Adrenal gland (tissue), 12 donors: ENCODE results near the gene TMEM45A. TPM values are rescaled to one million over a fixed set of nuclear protein-coding genes. Genes with fewer than 3 reads are reported as not detected.

ENCODE experiments used
- DNase-seq, 7 donors: peaks; one replicate each; pipeline ENCODE4 v3.0.0-alpha.2; 2019 to 2020
- H3K27ac ChIP-seq, 5 donors: fragments of 200-600 bp; sonication (generic) in 4 of 5; 1 replicate in 3 of 5; 2 replicates in 2 of 5; pipeline versions ENCODE4 v1.5.1 to v1.8.0; 2016 to 2020; ENCODE audit warnings: mild to moderate bottlenecking in 1 of 5
- H3K27me3 ChIP-seq: fragments of 200-600 bp; 2 replicates; pipeline ENCODE4 v1.8.0; 2021
- H3K36me3 ChIP-seq, 2 donors: fragments of 200-600 bp; replicated peaks in 1 of 2; 1 replicate in 1 of 2; 2 replicates in 1 of 2; pipeline versions ENCODE4 v1.5.1 to v1.8.0; 2018 to 2022
- H3K4me1 ChIP-seq, 2 donors: fragments of 200-600 bp; replicated peaks in 1 of 2; 1 replicate in 1 of 2; 2 replicates in 1 of 2; pipeline versions ENCODE4 v1.5.1 to v1.8.0; 2018 to 2021
- H3K4me3 ChIP-seq, 4 donors: fragments of 200-600 bp; sonication (generic) in 3 of 4; one replicate each; pipeline ENCODE4 v1.5.1; 2016 to 2018
- H3K9me3 ChIP-seq, 3 donors: fragments of 200-600 bp; sonication (generic) in 1 of 3; replicated peaks in 1 of 3; 1 replicate in 2 of 3; 2 replicates in 1 of 3; pipeline versions ENCODE4 v1.5.1 to v1.8.0; 2016 to 2021
- POLR2A ChIP-seq, 2 donors: fragments of 450-650 bp; IDR thresholded peaks; one replicate each; pipeline ENCODE4 v1.6.1; 2017; ENCODE audit warnings: antibody characterized with exemption in 2 of 2, mild to moderate bottlenecking in 2 of 2, moderate library complexity in 1 of 2
- WGBS, 4 donors: extraction: QIAGEN DNeasy Blood & Tissue Kit in 2 of 4; methylation state at CpG; one replicate each; pipeline versions ENCODE4 v1.1.5 to v1.1.7; 2013 to 2017; 5-methylcytosine and 5-hydroxymethylcytosine counted together
- intact Hi-C, 2 donors: fragments of 100-400 bp; cut with DNase I; formaldehyde crosslinking; loops; one replicate each; pipeline versions ENCODE4 v1.14.1 to v1.15.0; 2022 to 2023
- polyA plus RNA-seq, 3 donors: library from polyadenylated mRNA; stranded (reverse); fragments of 200-250 nt in 2 of 3; fragments of 350-450 nt in 1 of 3; fragmentation: Illumina TruSeq in 1 of 3; extraction: RNeasy Lipid Tissue Mini Kit (QIAGEN cat#74804) in 1 of 3; gene quantifications; one replicate each; pipeline ENCODE4 v1.2.3, GENCODE V29; 2013 to 2014
- total RNA-seq, 9 donors: library from RNA; depleted of rRNA in 4 of 9; stranded (reverse); fragments of >200 nt in 4 of 9; fragments of 120-200 nt in 1 of 9; fragmentation: NEBNext Ultra II Directional in 1 of 9; extraction: Animal tissue kit (Norgen Biotek cat#: 25700) in 1 of 9; gene quantifications; one replicate each; pipeline versions ENCODE4 v1.1.0 to v1.2.4, GENCODE V29; 2013 to 2023
- TF ChIP-seq, protein P1 (sequence below), 6 experiments: fragments of 450-650 bp in 4 of 6; fragments of 200-600 bp in 2 of 6; sonication (generic) in 1 of 6; IDR thresholded peaks; 1 replicate in 5 of 6; 2 replicates in 1 of 6; pipeline versions ENCODE4 v1.5.1 to v1.8.0; 2016 to 2021; ENCODE audit warnings: antibody characterized with exemption in 6 of 6, mild to moderate bottlenecking in 2 of 6, moderate library complexity in 1 of 6
- donor health status: healthy with polysubstance abuse.
- donor health status: Bipolar disorder and iron deficiency.
- donor health status: DM: yes; HTN: yes; CAD: no.
- donor health status: DM: no; HTN: no; CAD: no.
- donor health status: DM: no; HTN: no; CAD: no.
- donor health status: DM: yes; HTN: yes; CAD: no.

Gene TMEM45A
- total and polyA plus RNA-seq, 12 donors: 9.8 to 38.7 (median 27.5) TPM

DNA sequence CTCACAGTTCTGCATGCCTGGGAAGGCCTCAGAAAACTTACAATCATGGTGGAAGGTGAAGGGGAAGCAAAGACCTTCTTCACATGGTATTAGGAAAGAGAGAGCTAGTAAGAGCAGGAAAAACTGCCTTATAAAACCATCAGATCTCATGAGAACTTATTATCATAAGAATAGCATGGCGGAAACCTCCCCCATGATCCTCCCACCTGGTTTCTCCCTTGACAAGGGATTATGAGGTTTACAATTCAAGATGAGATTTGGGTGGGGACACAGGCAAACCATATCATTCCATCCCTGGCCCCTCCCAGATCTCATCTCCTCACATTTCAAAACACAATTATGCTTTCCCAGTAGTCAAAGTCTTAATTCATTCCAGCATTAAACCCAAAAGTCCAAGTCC is 34.6 kb upstream of the TMEM45A start:
- Histone ChIP-seq H3K36me3 (no peaks in the 10 kb centered on the region), H3K4me1 (no peaks in the 10 kb centered on the region), H3K27ac (no peak overlapping the region), H3K27me3 (no peaks in the 10 kb centered on the region), H3K9me3 (no peaks in the 10 kb centered on the region), H3K4me3 (no peak overlapping the region)
- intact Hi-C loops: no loop called here
- TF ChIP-seq, protein P1, sequence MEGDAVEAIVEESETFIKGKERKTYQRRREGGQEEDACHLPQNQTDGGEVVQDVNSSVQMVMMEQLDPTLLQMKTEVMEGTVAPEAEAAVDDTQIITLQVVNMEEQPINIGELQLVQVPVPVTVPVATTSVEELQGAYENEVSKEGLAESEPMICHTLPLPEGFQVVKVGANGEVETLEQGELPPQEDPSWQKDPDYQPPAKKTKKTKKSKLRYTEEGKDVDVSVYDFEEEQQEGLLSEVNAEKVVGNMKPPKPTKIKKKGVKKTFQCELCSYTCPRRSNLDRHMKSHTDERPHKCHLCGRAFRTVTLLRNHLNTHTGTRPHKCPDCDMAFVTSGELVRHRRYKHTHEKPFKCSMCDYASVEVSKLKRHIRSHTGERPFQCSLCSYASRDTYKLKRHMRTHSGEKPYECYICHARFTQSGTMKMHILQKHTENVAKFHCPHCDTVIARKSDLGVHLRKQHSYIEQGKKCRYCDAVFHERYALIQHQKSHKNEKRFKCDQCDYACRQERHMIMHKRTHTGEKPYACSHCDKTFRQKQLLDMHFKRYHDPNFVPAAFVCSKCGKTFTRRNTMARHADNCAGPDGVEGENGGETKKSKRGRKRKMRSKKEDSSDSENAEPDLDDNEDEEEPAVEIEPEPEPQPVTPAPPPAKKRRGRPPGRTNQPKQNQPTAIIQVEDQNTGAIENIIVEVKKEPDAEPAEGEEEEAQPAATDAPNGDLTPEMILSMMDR (IDR thresholded peaks at IDR 0.05): no peak
- no peak for TF ChIP-seq POLR2A (IDR thresholded peaks at IDR 0.05)
- 89 to 100% (median 99%) methylated on average over 1 of the region's 1 CpG for WGBS, 4 donors
- no peak for DNase-seq

DNA sequence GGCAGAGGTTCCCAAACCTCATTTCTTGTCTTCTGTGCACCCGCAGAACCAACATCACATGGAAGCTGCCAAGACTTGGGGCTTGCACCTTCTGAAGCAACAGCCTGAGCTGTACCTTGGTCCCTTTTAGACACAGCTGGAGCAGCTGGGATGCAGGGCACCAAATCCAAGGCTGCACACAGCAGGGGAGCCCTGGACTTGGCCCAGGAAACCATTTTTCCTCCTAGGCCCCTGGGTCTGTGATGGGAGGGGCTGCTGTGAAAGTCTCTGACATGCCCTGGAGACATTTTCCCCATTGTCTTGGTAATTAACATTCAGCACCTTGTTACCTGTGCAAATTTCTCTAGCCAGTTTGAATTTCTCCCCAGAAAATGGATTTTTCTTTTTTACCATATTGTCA is 33.6 kb upstream of the TMEM45A start:
- 97 to 100% (median 100%) methylated on average over 1 of the region's 1 CpG for WGBS, 4 donors

DNA sequence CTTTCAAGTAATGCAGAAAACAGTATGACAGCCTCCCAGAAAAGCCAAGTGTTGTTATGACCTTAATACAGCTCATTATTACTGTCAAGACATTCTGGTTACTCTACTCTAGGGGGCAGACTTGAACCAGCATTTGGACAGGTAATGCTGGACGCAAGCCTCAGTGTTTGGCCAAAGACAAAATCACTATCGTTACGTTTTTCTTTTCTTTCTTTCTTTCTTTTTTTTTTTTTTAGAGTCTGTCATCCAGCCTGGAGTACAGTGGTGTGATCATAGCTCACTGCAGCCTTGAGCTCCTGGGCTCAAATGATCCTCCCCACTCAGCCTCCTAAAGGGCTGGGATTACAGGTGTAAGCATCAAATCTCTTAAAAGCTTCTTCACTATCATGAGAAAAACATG is 29.4 kb upstream of the TMEM45A start:
- WGBS, 4 donors: 0 to 3% (median 3%) methylated on average over 3 of the region's 3 CpGs
- peak; percentile 29 to 66 (median 42) for DNase-seq
- no peak for TF ChIP-seq POLR2A (IDR thresholded peaks at IDR 0.05)
- TF ChIP-seq, protein P1 (IDR thresholded peaks at IDR 0.05): peak; percentile 39 to 92 (median 88)
- H3K27me3 ChIP-seq: no peaks in the 10 kb centered on the region
- H3K27ac ChIP-seq: no peak overlapping the region
- no peak overlapping the region for H3K4me3 ChIP-seq
- no peaks in the 10 kb centered on the region for H3K36me3 ChIP-seq
- intact Hi-C loops: loop anchor here in 1 of 2 donors (2.0 kb wide), 1 partner anchor 128 kb away; no protein-coding TSS in a partner anchor
- no peaks in the 10 kb centered on the region for H3K4me1 ChIP-seq
- no peaks in the 10 kb centered on the region for H3K9me3 ChIP-seq

More for the DNA sequence above, 33.6 kb upstream of the TMEM45A start:
- DNase-seq: no peak
- Histone ChIP-seq H3K36me3 (no peaks in the 10 kb centered on the region), H3K9me3 (no peaks in the 10 kb centered on the region), H3K27me3 (no peaks in the 10 kb centered on the region), H3K4me1 (no peaks in the 10 kb centered on the region), H3K27ac (no peak overlapping the region), H3K4me3 (no peak overlapping the region)
- intact Hi-C loops: no loop called here
- TF ChIP-seq POLR2A (IDR thresholded peaks at IDR 0.05): no peak
- TF ChIP-seq, protein P1 (IDR thresholded peaks at IDR 0.05): no peak

DNA sequence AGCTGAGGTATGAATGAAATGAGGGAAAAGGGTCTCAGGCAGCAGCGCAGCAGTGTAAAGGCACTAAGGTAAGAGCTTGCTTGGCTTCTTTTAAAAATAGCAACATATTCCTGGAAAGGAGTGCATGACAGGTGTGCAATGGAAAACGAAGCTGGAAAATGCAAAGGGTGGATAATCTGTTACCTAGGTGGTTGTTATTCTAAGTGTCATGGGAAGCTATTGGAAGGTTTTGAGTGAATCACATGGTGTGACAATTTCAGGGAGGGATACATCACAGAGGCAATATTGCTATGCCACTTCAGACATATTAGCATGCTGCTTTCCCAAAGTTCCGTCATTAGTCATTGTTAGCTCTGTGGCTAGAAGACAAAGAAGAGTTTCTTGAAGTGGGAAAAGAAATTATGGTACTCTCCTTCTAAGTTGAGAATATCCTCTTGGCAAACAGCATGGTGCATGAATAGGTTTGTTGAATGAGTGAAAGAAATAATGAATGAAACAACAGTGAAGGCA is 28.7 kb upstream of the TMEM45A start:
- 52 to 75% (median 66%) methylated on average over 3 of the region's 3 CpGs for WGBS, 4 donors
- DNase-seq: no peak
- H3K4me1 ChIP-seq: no peaks in the 10 kb centered on the region
- no peaks in the 10 kb centered on the region for H3K36me3 ChIP-seq
- no peaks in the 10 kb centered on the region for H3K9me3 ChIP-seq
- H3K4me3 ChIP-seq: no peak overlapping the region
- H3K27ac ChIP-seq: no peak overlapping the region
- intact Hi-C loops: loop anchor here in 1 of 2 donors (2.0 kb wide), 1 partner anchor 127 kb away; no protein-coding TSS in a partner anchor
- no peaks in the 10 kb centered on the region for H3K27me3 ChIP-seq
- no peak for TF ChIP-seq POLR2A (IDR thresholded peaks at IDR 0.05)
- TF ChIP-seq, protein P1 (IDR thresholded peaks at IDR 0.05): no peak
